Measurements from ENCODE around the gene ANKRD13B. TPM values are rescaled to one million over a fixed set of nuclear protein-coding genes. Genes with fewer than 3 reads are reported as not detected.

Gene ANKRD13B
- total and polyA plus RNA-seq, 2 of the 13 experiments (the other 11 are each of a cell fraction or from before 2014, with no cell fraction given): 1.7 to 1.8 TPM

- TF ChIP-seq TFAP4 (IDR thresholded peaks at IDR 0.05; ENCODE audit: borderline replicate concordance, low read depth) (no peak), ATRX (CRISPR knock-in tag; IDR thresholded peaks at IDR 0.05; ENCODE audit: borderline replicate concordance) (no peak), ZNF891 (CRISPR knock-in tag; IDR thresholded peaks at IDR 0.05) (no peak; the same call in 1 of the 2 replicates), SUZ12 (IDR thresholded peaks at IDR 0.05; ENCODE audit: low read depth, low read length) (no peak), GFI1 (CRISPR knock-in tag; IDR thresholded peaks at IDR 0.05; ENCODE audit: borderline replicate concordance) (no peak), GABPA (IDR thresholded peaks at IDR 0.05; ENCODE audit: low read depth, low read length) (no peak), GABPA (CRISPR knock-in tag; IDR thresholded peaks at IDR 0.05; ENCODE audit: low read depth) (no peak), ZNF749 (CRISPR knock-in tag; IDR thresholded peaks at IDR 0.05; ENCODE audit: borderline replicate concordance) (no peak), ZKSCAN1 (IDR thresholded peaks at IDR 0.05; ENCODE audit: low read length) (no peak), IKZF1 (IDR thresholded peaks at IDR 0.05) (no peak), ZNF772 (CRISPR knock-in tag; IDR thresholded peaks at IDR 0.05) (peak; percentile 49; the same call in 1 of the 2 replicates), NCOR1 (IDR thresholded peaks at IDR 0.05; ENCODE audit: borderline replicate concordance, low read length) (no peak), EED (CRISPR knock-in tag; IDR thresholded peaks at IDR 0.05) (peak; percentile 77; the same call in 1 of the 2 replicates), AGO1 (IDR thresholded peaks at IDR 0.05; ENCODE audit: low read depth, low read length, poor library complexity, severe bottlenecking) (peak; percentile 74), MXD4 (CRISPR knock-in tag; IDR thresholded peaks at IDR 0.05) (no peak), ZNF670 (CRISPR knock-in tag; IDR thresholded peaks at IDR 0.05; ENCODE audit: borderline replicate concordance) (no peak), PHF5A (CRISPR knock-in tag; IDR thresholded peaks at IDR 0.05; ENCODE audit: low read depth, unreplicated experiment) (no peak), TFDP1 (CRISPR knock-in tag; IDR thresholded peaks at IDR 0.05; ENCODE audit: borderline replicate concordance) (no peak), ZFP37 (CRISPR knock-in tag; IDR thresholded peaks at IDR 0.05; ENCODE audit: borderline replicate concordance) (no peak)
- TF ChIP-seq, protein P1, sequence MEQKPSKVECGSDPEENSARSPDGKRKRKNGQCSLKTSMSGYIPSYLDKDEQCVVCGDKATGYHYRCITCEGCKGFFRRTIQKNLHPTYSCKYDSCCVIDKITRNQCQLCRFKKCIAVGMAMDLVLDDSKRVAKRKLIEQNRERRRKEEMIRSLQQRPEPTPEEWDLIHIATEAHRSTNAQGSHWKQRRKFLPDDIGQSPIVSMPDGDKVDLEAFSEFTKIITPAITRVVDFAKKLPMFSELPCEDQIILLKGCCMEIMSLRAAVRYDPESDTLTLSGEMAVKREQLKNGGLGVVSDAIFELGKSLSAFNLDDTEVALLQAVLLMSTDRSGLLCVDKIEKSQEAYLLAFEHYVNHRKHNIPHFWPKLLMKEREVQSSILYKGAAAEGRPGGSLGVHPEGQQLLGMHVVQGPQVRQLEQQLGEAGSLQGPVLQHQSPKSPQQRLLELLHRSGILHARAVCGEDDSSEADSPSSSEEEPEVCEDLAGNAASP (CRISPR knock-in tag; IDR thresholded peaks at IDR 0.05; ENCODE audit: borderline replicate concordance): no peak
- TF ChIP-seq, protein P2, sequence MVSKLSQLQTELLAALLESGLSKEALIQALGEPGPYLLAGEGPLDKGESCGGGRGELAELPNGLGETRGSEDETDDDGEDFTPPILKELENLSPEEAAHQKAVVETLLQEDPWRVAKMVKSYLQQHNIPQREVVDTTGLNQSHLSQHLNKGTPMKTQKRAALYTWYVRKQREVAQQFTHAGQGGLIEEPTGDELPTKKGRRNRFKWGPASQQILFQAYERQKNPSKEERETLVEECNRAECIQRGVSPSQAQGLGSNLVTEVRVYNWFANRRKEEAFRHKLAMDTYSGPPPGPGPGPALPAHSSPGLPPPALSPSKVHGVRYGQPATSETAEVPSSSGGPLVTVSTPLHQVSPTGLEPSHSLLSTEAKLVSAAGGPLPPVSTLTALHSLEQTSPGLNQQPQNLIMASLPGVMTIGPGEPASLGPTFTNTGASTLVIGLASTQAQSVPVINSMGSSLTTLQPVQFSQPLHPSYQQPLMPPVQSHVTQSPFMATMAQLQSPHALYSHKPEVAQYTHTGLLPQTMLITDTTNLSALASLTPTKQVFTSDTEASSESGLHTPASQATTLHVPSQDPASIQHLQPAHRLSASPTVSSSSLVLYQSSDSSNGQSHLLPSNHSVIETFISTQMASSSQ (IDR thresholded peaks at IDR 0.05; ENCODE audit: low read depth): no peak
- TF ChIP-seq, protein P2 (CRISPR knock-in tag; IDR thresholded peaks at IDR 0.05; ENCODE audit: borderline replicate concordance): 0 out of 2 replicates have a peak, but pooled peaks have one; percentile 23
Measured at GRCh38 chr17:29565643-29566472, 27.1 kb upstream of the ANKRD13B start (continued).

Measured in HepG2 (cell line).